Measurements from ENCODE around the gene AP1S1. TPM values are rescaled to one million over a fixed set of nuclear protein-coding genes. Genes with fewer than 3 reads are reported as not detected.
"Not testable (repeated sequence)": the region's sequence is repeated elsewhere in the genome, so short reads cannot be mapped to it uniquely, and the experiment has no call there.

AP1S1 gene
- total RNA-seq, 1 donor from 2014 or later: 12.8 TPM

DNA sequence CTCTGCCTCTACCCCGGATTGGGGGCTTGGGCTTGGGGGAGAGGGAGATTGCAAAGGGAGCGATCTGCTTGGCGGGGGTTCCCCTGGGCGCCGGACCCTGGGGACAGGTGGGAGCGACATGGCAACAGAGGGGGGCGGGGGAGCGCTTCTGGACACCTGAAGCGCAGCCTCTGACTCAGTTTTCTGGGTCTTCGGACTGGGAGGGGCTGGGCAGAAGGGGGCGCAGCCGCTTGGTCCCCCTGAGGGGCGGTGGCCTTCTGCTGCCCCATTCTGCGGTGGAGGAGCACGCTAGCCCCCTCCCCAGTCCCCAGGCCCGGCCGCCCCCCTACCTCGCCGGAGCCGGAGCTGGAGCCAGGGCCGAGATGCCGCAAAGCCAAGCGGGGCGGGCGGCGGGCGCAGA is 25.4 kb downstream of the AP1S1 start:
- DNase-seq (ENCODE audit: missing footprints): no peak
- intact Hi-C loops (cut with DNase I): no loop called here
- ATAC-seq: no peak

DNA sequence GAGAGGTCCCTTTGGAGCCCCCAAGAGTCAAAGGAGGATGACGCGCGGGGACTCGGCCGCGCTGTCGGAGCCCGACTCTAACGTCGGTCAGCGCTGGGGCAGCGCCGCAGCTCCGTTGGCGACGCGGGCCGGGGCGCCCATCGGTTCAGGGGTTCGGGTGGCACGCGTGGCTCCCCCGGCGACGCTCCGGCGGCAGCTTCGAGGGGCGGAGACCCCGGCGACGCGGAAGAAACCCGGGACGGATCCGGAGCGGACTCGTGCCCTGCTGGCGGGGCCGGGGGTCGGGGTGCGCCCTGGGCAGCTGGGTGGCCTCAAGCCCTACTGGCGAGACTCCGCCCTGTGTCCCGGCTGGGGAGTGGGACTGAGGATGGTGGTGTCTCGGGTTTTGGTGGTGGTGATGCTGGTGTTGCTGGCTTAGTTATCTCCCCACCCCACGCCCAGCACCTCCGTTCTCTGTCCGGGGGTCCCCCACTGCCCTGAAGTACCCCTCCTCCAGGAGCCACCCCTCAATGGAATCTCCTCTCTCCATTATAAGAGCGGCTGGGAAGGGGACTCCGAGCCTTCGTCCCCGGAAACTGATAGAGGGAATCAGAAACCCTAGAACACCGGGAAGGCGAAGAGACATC is 26.0 kb downstream of the AP1S1 start, which contains the start of gene NAT16:
TSS of gene NAT16 (minus strand) at position 164 of the 626 bp plus-strand sequence. CDS start 5,486 bp downstream, outside the sequence.
- intact Hi-C loops (cut with DNase I): no loop called here
- ATAC-seq (no peak), DNase-seq (ENCODE audit: missing footprints) (no peak)

DNA sequence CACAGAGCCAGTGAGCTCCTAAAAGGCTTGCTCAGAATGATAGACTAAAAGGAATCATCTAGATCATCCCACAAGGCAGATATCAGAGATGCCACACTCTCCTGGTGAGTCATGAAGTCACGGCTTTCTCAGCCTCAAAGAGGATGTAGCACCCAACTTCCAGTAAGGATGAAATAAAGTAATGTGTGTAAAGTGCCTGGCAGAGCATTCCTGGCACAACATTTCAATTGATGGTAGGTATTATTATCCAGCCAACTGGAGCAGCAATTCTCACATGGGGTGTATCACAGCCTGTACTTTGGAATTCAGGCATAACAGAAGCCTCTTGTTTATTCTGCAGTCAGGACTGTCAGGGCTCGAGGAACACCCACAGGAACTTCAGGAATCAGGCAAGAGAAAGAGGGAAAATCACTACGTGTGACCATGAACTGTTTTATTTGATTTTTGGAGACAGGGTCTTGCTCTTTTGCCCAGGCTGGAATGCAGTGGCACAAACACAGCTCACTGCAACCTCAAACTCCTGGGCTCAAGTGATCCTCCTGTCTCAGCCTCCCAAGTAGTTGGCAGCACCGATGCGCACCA is 31.1 kb downstream of the AP1S1 start:
- intact Hi-C loops (cut with DNase I): no loop called here
- DNase-seq (ENCODE audit: missing footprints) (no peak), ATAC-seq (no peak)

DNA sequence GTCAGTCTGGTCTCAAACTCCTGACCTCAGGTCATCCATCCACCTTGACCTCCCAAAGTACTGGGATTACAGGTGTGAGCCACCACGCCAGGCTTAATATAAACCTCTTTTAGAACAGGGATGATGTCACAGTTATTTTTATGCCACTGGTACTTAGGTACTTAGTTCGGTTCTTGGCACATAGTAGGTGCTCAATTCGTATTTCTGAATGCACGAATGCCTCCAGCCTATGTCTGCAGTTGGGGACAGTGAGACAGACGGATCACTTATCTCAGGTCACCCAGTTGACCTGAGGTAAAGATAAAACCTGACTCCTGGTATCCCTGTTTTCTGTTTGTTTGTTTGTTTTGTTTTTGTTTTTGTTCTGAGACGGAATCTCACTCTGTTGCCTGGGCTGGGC is 31.9 kb downstream of the AP1S1 start:
- ATAC-seq: no peak
- intact Hi-C loops (cut with DNase I): no loop called here
- no peak for DNase-seq (ENCODE audit: missing footprints)

DNA sequence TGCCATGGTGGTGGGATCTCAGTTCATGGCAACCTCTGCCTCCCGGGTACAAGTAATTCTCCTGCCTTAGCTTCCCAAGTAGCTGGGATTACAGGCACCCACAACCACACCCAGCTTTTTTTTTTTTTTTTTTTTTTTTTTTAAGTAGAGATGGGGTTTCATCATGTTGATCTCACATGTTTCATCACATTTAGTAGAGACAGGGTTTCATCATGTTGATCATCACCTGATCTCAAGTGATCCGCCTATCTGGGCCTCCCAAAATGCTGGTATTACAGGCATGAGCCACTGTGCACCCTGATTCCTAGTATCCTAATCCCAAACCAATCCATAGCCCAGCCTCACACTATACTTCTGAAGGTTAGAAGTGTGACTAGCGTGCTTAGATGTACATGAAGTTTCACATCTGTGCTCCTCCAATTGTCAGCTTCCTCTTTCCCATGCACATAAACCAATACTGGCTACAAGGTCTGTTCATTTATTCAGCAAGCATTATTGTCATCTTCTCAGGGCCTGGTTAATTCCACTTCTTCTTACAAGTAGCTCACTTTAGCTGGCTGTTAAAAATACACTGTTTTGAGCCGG is 32.7 kb downstream of the AP1S1 start:
- ATAC-seq (no peak), DNase-seq (ENCODE audit: missing footprints) (no peak)
- intact Hi-C loops (cut with DNase I): no loop called here

DNA sequence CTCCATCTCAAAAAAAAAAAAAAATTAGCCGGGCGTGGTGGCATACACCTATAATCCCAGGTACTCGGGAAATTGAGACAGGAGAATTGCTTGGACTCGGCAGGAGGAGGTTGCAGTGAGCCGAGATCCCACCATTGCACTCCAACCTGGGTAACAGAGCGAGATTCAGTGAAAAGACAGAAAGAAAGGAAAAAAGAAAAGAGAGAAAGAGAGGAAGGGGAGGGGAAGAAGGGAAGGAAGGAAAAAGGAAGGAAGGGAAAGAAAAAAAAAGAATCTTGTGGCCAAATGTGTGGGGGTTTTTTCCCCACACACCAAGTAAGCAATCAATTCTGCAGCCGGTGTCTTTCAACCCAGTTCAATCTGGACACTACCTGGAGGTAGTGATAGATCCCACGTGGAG is 34.8 kb downstream of the AP1S1 start:
- no peak for ATAC-seq
- intact Hi-C loops (cut with DNase I): no loop called here

DNA sequence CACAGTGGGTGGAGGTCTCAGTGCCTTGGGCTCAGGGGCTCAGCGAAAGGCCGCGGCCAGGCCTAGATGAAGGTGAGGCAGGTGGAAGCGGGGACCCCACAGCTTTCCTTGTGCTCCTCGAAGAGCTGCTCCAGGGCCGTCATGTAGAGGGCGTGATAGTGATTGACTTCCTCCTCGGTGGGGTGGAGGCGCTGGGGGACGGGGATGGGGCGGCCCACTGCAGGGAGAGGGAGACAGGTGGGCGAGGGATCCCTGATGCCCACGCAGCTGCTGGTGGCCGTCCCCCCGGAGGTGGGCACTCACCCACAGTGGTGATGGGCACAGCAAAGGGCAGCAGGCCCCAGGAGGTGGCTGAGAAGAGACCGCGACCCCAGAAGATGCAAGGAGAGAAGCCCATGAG is 41.6 kb downstream of the AP1S1 start:
- no peak for ATAC-seq
- intact Hi-C loops (cut with DNase I): no loop called here
- no peak for DNase-seq (ENCODE audit: missing footprints)

More for the DNA sequence above, 34.8 kb downstream of the AP1S1 start:
- no peak for DNase-seq (ENCODE audit: missing footprints)

DNA sequence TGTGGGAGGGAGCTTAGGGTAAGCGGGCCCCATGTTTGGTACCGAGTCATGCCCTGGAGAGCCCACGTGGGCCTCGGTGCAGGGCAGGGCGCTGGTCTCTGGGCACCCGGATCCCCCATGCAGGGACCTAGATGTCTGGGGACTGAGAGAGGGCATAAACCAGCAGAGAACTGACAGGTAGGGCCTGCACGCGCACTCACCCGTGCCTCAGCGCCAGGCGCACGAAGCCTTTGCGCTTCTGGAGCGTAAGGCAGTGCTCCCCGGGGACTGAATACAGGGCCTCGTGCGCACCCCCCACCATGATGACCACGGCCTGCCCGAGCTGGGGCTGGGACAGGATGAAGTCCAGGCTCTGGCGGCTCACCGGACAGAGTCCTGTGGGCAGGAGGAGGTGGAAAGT is 43.7 kb downstream of the AP1S1 start:
- ATAC-seq (no peak), DNase-seq (ENCODE audit: missing footprints) (no peak)
- intact Hi-C loops (cut with DNase I): no loop called here

DNA sequence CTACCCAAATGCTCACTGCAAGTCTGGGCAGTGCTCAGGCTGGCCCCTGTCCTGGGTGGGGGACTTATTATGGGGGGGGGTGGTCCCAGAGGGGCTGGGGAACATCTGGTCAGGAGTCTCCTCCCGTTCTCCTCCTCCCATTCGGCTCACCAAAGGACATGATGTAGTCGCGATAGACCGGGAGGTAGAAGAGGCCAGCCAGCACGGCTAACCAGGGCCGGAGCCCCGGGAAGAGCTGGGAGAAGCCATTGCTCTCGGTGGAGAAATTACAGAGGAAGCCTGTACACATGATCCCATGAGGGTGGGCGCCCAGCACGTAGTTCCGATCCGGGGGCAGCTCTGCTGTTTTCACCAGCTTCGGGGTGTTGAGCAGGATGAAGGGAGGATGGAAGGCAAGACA is 44.2 kb downstream of the AP1S1 start:
- DNase-seq (ENCODE audit: missing footprints): no peak
- intact Hi-C loops (cut with DNase I): no loop called here
- no peak for ATAC-seq

DNA sequence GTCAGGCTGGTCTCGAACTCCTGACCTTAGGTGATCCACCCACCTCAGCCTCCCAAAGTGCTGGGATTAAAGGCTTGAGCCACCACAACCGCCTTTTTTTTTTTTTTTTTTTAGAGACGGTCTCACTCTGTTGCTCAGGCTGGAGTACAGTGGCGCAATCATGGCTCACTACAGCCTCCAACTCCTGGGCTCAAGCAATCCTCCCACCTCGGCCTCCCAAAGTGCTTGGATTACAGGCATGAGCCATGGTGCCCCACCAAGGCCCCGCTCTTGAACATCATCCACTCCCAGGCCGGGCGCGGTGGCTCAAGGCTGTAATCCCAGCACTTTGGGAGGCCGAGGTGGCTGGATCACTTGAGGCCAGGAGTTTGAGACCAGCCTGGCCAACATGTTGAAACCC is 45.2 kb downstream of the AP1S1 start:
- DNase-seq (ENCODE audit: missing footprints); intact Hi-C loops (cut with DNase I); ATAC-seq: not testable (repeated sequence)

DNA sequence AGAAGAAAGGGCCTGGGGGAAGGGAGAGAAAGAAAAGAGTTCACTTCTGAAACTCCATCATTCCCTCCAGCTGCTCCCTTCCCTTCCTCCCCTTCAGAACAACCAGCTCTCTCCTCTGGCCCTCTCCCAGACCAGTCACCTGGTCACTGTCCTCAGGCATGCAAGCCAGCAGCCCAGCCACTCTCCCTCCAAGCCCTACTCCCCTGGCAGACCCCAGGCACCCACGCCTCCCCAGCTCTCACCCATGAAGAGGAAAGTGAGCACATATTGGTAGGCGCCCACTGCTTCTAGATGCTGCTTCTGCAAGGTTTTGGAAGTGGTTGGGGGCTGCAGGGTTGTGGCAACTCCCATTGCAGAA is 46.2 kb downstream of the AP1S1 start:
- DNase-seq (ENCODE audit: missing footprints) (no peak), ATAC-seq (no peak)
- intact Hi-C loops (cut with DNase I): no loop called here

DNA sequence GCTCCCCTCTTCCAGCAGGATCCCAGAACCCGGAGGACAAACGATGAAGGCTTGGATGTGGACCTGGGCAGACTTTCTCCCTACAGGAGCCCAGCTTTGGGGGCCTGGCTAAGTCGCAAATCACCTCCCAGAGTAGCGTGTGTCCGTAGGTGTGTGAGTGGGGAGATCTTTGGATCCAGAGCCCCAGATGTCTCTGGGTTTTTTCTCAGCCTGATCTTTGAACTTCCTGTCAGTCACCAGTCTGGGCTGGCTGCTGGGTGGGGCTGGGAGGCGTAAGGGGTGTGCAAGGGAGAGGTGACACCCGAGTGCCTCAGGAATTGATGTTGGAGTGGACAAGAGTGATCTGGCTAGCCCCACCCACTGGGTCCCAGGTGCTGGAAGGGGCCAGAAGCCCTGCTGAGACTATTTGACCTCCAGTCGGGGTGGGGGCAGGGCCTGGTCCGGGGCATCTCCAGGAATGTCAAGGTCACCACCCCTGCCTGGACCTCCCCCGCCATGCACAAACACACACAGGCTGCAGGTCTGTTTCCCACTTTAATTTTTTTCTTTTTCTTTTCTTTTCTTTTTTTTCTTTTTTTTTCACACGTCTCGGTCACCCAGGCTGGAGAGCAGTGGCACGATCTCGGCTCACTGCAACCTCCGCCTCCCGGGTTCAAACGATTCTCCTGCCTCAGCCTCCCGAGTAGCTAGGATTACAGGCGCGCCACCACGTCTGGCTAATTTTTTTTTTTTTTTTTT is 46.8 kb downstream of the AP1S1 start, which contains the start of gene MOGAT3:
TSS of gene MOGAT3 (minus strand) at position 175 of the 738 bp plus-strand sequence. CDS start 182 bp downstream, outside the sequence.
- intact Hi-C loops (cut with DNase I): no loop called here
- ATAC-seq (no peak), DNase-seq (ENCODE audit: missing footprints) (no peak)

DNA sequence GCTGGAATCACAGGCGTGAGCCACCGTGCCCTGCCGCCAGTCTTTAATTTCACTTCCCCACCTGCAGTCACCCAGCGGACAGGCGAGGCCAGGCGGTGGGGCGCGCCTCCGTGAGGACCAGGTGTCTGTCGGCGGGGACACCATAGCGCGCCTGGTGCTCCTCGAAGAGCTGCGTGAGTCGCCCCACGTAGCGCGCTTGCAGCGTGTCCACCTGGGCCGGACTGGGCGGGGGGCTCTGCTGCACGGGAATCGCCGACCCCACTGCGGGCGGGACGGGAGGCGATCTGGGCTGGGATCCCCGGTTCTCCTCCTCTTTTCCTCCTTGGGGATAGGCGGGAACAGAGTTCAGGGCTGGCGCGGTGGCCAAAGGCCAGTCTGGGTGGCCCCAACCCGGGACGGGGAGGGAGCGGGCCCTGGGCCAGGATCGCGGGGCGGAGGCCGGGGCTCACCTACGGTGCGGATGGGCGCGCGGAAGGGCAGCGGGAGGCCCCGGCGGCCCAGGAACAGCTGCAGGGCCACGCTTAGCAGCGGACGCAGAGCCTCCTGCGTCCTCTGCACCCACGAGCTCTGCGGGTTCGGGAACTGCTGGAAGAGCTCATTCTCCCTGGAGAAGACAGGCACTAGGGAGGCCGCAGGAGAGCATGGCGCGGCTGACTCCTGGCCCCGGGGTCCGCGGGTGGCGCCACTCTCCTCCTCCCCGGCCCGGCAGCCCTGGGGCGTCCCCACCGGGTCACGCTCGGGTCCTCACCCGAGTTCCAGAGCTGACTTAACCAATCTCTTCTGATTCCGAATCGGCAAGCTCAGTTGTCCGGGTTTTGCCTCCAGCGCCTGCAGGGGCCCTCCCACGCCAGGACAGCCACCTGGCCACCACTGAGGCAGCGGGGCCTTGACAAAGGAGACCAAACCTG is 47.7 kb downstream of the AP1S1 start:
- ATAC-seq (peak; percentile 24), DNase-seq (ENCODE audit: missing footprints) (no peak)
- intact Hi-C loops (cut with DNase I): no loop called here

DNA sequence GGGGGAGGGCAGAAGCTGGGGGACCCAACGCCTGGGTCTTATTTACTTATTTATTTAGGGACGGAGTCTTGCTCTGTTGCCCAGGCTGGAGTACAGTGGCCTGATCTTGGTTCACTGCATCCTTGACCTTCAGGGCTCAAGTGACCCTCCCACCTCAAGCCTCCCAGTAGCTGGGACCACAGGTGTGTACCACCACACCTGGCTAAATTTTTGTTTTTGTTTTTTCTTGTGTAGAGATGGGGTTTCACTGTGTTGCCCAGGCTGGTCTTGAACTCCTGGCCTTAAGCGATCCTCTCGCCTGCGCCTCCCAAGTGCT is 48.3 kb downstream of the AP1S1 start:
- no peak for ATAC-seq
- no peak for DNase-seq (ENCODE audit: missing footprints)
- intact Hi-C loops (cut with DNase I): no loop called here

DNA sequence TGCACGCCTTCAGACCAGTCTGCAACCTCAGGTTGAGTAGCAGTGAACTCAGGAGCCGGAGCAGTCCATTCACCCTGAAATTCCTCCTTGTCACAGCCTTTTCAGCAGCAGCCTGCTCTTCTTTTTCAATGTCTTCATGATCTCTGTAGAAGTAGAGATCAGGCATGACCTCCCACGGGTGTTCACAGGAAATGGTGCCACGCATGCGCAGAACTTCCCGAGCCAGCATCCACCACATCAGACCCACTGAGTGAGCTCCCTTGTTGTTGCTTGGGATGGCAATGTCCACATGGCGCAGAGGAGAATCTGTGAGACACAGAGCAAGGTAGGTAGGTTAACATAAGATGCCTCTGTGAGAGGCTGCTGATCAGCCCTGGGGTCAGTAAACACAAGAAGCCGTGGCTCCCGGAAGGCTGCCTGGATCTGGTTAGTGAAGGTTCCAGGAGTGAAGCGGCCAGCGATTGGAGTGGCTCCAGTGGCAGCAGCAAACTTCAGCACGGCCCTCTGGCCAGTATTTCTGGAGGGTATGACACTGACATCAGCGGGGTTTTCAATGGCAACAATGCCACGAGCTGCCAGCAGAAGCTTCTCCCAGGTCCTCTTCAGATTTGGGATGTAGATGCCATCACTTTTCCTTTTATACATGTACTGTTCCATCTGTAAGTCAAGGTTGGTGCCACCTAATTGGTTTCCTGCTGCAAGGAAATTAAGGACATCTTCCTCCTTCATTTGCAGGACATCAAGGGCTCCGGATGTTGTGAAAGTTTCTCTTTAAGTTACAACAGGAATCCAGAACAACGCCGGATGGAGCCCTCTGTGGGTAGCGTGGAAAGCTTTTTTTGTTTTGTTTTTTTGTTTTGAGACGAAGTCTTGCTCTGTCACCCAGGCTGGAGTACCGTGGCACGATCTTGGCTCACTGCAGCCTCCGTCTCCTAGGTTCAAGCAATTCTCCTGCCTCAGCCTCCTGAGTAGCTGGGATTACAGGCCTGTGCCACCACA is 49.8 kb downstream of the AP1S1 start:
- intact Hi-C loops (cut with DNase I); DNase-seq (ENCODE audit: missing footprints): not testable (repeated sequence)

DNA sequence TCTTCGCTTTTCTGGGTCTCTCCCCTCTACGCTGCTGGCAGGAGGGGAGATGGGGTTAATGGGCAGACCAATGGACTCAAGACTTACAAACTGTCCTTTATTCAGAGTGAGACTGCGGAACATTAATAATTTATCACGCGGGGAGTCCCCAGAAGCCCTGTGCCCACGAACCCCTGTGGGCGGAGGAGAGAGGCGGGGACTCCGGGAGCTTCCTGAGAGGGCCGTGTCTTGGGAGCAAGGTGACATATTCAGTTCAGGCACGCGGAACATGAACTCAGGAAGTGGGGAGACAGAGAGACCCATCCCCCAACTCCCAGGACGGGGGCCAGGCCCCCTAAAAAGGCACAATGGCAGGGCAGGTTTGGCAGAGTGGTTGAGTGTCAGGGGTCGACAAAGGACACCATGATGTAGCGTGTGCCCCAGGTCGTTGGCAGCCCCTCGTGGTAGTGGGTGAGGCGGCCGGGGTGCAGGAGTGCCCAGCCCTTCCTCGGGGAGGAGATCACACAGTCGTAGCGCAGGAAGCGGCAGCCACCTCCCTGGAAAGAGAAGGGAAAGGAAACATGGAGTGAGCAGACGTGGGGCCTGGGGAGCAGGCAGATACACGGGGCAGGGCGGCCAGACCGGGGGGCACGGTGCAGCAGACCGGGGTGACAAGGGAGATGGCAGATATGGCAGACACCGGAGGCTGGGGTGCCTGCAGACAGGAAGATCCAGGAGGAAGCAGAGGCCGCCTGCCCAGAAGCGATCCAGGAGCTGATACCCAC is 51.8 kb downstream of the AP1S1 start:
- no peak for DNase-seq (ENCODE audit: missing footprints)

More for the DNA sequence above, 49.8 kb downstream of the AP1S1 start:
- not testable (repeated sequence) for ATAC-seq

DNA sequence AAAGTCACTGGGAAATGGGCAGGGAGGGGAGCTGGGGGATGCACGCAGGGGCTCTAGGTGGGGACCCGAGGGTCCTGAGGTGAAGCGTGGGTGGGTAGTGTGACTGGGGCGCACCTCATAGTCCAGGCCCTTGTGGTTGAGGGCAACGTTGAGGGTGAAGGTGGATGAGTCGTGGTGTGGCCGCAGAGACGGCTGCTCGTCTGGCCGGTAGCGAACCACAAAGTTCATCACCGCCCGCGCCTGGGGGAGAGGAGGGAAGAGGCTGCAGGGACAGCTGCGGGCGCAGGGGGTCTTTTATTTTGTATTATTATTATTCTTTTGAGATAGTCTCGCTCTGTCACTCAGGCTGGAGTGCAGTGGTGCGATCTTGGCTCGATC is 52.4 kb downstream of the AP1S1 start:
- DNase-seq (ENCODE audit: missing footprints) (no peak), ATAC-seq (no peak)
- intact Hi-C loops (cut with DNase I): no loop called here

More for the DNA sequence above, 51.8 kb downstream of the AP1S1 start:
- intact Hi-C loops (cut with DNase I): no loop called here
- ATAC-seq: no peak
